Measurements from ENCODE around the gene MORN1.

Gene MORN1

DNA sequence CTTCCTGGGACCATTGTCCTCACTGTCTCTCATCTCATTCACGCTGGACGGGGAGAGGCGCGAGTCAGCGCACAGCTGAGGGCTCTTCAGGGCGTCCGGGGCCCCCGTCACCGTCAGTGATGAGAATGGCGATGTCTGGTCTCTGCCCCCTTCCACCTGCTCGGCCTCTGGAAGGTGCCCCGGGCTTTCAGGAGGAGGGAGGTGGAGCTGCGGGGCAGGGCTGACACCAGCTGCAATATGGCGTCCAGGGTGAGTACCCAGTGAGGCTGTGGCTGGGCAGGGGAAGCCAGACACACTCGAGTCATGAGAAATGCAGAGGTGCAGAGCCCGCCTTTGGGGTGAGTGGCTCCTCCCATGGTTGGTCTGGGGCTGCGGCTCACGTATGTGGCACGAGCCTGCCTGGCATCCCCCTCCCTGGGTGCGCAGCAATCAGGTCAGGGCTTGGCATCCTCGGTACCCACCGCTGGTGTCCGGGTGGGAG, 15.1 kb downstream of the MORN1 start:
- Histone ChIP-seq H3K4me3 (ENCODE audit: insufficient read depth, low read depth, low read length) (no peak overlapping the region), H3K27ac (ENCODE audit: insufficient read depth, low read depth, low read length, poor library complexity, severe bottlenecking) (no peak overlapping the region), H3K9me3 (ENCODE audit: control insufficient read depth, low read length) (no peaks in the 10 kb centered on the region), H3K36me3 (ENCODE audit: control insufficient read depth, insufficient read depth, low read length) (no peaks in the 10 kb centered on the region), H3K27me3 (ENCODE audit: control insufficient read depth, insufficient read depth, low read length, poor library complexity, severe bottlenecking) (no peaks in the 10 kb centered on the region), H3K4me1 (ENCODE audit: control insufficient read depth, insufficient read depth, low read length) (no peaks in the 10 kb centered on the region)
- WGBS, 2 experiments, result 93% methylated on average over 23 of the region's 23 CpGs

DNA sequence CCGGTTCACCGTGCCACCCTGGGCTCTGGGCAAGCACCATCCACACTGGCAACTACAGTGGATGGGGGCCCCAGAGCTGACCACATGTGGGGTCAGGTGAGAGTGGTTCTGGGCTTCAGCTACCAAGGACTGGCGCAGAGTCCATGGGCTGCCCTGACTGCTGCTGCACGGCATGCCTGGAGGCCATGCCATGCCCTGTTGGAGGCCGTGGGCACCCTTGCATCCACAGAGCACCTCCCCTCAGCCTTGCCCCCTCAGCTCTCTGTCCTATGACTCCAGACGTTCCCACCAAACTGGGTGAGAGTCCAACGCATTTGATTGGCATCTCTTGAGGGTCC, 15.5 kb downstream of the MORN1 start:
- Histone ChIP-seq H3K4me1 (ENCODE audit: control insufficient read depth, insufficient read depth, low read length) (no peaks in the 10 kb centered on the region), H3K4me3 (ENCODE audit: insufficient read depth, low read depth, low read length) (no peak overlapping the region), H3K9me3 (ENCODE audit: control insufficient read depth, low read length) (no peaks in the 10 kb centered on the region), H3K27me3 (ENCODE audit: control insufficient read depth, insufficient read depth, low read length, poor library complexity, severe bottlenecking) (no peaks in the 10 kb centered on the region), H3K36me3 (ENCODE audit: control insufficient read depth, insufficient read depth, low read length) (no peaks in the 10 kb centered on the region), H3K27ac (ENCODE audit: insufficient read depth, low read depth, low read length, poor library complexity, severe bottlenecking) (no peak overlapping the region)
- 92 to 94% methylated on average over 7 of the region's 7 CpGs for WGBS, 2 experiments

DNA sequence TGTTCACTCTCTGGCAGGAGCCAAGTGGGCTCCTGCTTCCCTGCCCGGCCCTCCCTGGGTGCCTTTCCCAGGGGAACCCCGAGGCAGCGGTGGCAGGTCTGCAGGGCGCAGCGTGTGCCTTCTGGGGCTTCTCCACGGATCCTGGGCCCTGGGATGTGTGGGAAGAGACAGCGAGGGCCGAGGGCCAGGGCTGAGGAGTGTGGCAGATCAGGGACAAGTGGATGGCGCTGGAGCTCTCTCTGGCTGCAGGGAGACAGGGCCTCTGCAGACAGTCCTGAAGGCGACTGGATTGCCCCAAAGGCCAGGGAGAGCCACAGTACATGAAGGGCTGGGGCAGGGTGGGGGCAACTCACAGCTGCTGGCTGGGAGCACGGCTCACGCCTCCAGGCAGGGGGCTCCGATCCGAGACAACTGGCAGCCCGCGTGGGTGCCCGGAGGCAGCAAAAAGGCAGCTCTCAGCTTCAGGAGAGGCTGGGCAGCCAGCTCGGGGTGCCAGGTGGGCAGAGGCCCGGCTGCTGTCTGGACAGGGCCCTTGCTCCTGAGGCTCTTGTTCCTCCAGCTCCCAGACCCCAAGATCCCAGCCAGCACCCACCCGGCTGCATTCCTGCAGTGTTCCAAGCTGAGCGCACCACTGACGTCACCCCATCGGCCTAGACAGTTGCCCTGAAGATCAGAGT, 16.0 kb downstream of the MORN1 start:
- no peaks in the 10 kb centered on the region for H3K27me3 ChIP-seq (ENCODE audit: control insufficient read depth, insufficient read depth, low read length, poor library complexity, severe bottlenecking)
- no peaks in the 10 kb centered on the region for H3K36me3 ChIP-seq (ENCODE audit: control insufficient read depth, insufficient read depth, low read length)
- 91% methylated on average over 23 of the region's 23 CpGs for WGBS, 2 experiments
- no peaks in the 10 kb centered on the region for H3K9me3 ChIP-seq (ENCODE audit: control insufficient read depth, low read length)
- no peak overlapping the region for H3K27ac ChIP-seq (ENCODE audit: insufficient read depth, low read depth, low read length, poor library complexity, severe bottlenecking)
- H3K4me3 ChIP-seq (ENCODE audit: insufficient read depth, low read depth, low read length), result no peak overlapping the region
- H3K4me1 ChIP-seq (ENCODE audit: control insufficient read depth, insufficient read depth, low read length), result no peaks in the 10 kb centered on the region

DNA sequence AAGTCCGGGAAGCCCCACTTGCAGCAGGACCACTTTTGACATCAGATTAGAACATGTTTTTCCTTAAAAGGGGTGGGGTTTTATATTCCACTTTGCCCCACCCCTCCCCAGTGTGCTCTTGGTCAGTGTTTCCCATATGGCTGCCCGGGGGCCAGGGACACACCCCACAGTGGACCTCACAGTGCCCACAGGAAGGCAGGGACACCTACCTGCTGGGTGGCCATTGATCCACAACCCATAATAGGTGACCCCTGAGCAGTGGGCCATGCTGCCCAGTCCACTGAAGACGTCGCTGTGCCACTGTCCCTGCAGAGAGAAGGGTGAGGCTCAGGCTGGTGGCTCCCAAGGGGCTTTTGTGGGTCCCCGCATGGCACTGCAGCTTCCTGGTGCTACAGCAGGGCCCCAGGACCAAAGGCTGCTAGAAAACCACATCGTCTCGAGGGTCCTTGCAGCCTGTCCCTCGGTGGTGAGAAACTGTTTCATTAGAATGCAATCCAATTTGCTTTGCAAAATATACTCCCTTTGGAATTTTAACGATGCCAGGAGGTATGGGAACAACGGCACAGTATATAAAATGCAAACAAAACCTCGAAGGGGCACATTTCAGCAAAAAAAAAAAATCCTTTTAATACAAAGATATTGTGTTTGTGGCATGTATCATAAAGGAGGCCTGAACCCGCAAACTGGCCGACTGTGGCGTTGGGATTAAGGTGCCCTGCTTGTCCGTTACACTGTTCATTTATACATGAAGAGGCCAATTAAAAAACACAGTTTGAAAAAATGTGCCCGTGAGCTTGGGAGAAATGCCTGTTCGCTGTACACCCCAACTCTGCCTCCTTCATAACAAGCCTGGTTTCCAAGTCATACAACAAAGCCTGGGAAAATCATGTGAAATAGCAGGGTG, 16.9 kb downstream of the MORN1 start:
- no peak overlapping the region for H3K27ac ChIP-seq (ENCODE audit: insufficient read depth, low read depth, low read length, poor library complexity, severe bottlenecking)
- H3K4me3 ChIP-seq (ENCODE audit: insufficient read depth, low read depth, low read length), result no peak overlapping the region
- no peaks in the 10 kb centered on the region for H3K9me3 ChIP-seq (ENCODE audit: control insufficient read depth, low read length)
- no peaks in the 10 kb centered on the region for H3K27me3 ChIP-seq (ENCODE audit: control insufficient read depth, insufficient read depth, low read length, poor library complexity, severe bottlenecking)
- no peaks in the 10 kb centered on the region for H3K4me1 ChIP-seq (ENCODE audit: control insufficient read depth, insufficient read depth, low read length)
- WGBS, 2 experiments, result 91 to 92% methylated on average over 17 of the region's 17 CpGs
- no peaks in the 10 kb centered on the region for H3K36me3 ChIP-seq (ENCODE audit: control insufficient read depth, insufficient read depth, low read length)

DNA sequence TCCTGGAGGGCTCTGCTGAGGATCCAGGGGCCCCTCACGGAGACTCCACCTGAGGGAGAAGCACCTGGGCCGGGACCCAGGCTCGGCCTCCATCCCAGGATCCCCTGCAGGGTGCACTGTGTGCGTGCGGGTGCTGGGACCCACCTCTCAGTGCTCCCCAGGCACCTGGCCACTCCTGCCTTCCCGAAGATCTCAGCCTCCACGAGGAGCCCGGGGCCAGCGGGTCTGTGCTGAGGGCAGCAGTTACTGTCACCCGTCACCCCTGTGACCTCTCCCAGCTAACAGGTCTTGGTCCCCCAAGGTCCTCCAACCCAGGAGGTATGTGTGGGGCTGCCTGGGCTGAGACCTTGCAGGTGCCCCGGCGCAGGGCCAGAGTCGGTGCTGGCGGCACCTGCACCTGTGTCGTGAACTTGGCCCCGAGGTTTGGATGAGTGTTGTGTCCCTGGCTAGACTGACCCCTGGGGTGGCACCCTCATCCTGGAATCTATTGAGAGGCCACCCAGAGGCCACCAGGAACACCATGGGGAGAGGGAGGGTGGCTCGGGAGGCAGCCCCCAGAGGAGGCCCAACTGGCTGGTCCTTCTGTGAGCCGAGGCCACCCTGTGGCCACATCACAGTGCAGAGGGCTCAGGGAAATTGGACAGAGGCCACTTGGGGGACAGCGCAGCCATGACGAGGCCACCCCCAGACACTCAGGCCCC, 17.7 kb downstream of the MORN1 start:
- no peaks in the 10 kb centered on the region for H3K36me3 ChIP-seq (ENCODE audit: control insufficient read depth, insufficient read depth, low read length)
- no peak overlapping the region for H3K4me3 ChIP-seq (ENCODE audit: insufficient read depth, low read depth, low read length)
- no peaks in the 10 kb centered on the region for H3K9me3 ChIP-seq (ENCODE audit: control insufficient read depth, low read length)
- H3K4me1 ChIP-seq (ENCODE audit: control insufficient read depth, insufficient read depth, low read length), result no peaks in the 10 kb centered on the region
- WGBS, 2 experiments, result 94 to 95% methylated on average over 20 of the region's 20 CpGs
- no peak overlapping the region for H3K27ac ChIP-seq (ENCODE audit: insufficient read depth, low read depth, low read length, poor library complexity, severe bottlenecking)
- H3K27me3 ChIP-seq (ENCODE audit: control insufficient read depth, insufficient read depth, low read length, poor library complexity, severe bottlenecking), result no peaks in the 10 kb centered on the region

DNA sequence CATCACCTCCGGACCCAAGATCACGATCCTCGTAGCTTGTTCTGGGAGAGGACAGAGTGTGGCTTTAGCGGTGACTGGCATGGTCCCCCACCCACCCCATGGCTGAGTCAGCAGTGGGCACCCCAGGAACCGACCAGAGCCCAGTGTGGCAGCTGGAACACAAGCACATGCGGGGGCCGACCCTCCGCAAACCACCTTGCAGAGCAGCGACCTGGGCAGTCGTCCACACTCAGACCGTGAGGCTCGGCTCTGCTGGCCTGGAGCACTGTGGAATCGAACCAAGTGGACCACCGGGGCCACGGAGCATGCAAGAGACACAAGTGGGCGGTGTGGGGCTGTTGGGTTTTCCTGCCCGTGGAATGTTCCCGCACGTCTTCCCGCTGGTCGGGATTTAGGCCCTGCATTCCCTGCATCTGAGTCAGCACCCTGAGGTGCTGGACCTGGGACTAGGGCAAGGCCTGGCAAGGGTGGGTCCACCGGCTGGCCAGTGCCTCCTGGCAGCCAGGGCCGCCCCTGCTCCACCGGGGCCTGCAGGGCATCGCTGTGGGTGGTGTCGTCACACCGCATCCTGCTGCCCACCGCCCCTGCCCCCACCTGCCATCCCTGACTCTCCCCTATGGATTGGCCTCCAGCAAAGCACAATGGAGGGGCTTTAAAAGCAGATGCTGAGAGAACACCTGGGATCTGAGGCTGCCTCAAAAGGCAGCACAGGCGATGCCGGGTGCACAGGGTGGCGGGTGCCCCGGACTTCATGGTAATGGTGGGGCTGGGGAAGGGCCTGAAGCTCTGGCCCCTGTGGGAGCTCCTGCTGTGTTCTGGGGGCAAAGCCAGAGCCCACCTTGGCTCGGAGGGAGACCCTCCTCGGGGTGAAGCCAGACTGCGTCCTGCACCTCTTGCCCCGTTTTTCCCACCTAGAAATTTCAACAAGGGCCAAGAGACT, 18.5 kb downstream of the MORN1 start:
- Histone ChIP-seq H3K27me3 (ENCODE audit: control insufficient read depth, insufficient read depth, low read length, poor library complexity, severe bottlenecking) (no peaks in the 10 kb centered on the region), H3K9me3 (ENCODE audit: control insufficient read depth, low read length) (no peaks in the 10 kb centered on the region), H3K27ac (ENCODE audit: insufficient read depth, low read depth, low read length, poor library complexity, severe bottlenecking) (no peak overlapping the region), H3K4me3 (ENCODE audit: insufficient read depth, low read depth, low read length) (no peak overlapping the region), H3K4me1 (ENCODE audit: control insufficient read depth, insufficient read depth, low read length) (no peaks in the 10 kb centered on the region), H3K36me3 (ENCODE audit: control insufficient read depth, insufficient read depth, low read length) (no peaks in the 10 kb centered on the region)
- WGBS, 2 experiments, result 94 to 95% methylated on average over 36 of the region's 36 CpGs

DNA sequence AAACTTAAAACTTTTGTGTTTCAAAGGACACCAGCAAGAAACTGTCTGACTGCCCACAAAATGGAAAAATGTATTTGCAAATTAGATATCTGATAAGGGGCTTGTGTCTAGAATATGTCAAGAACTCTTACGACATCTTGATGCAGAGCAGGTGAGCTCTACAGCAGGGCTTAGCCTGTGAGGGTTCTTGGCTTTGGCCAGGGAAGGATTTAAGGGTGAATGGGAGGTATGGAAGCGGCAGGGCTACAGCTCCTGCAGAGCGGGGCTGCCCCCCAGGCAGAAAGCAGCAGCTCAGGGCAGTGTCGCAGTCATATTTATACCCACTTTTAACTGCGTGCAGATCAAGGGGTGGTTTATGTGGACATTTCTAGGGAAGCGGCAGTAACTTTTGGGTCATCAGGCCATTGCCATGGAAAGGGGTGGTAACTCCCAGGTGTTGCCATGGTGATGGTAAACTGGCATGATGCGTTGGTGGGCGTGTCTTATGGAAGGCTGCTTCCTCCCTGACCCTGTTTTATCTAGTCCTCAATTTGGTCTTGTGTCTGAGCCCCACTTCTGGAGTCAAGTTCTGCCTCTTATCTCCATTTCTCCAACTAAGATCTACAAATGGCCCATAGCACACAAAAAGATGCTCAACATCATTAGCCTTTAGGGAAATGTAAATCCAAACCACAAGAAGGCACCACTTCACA, 23.2 kb downstream of the MORN1 start:
- Histone ChIP-seq H3K9me3 (ENCODE audit: control insufficient read depth, low read length) (no peaks in the 10 kb centered on the region), H3K4me1 (ENCODE audit: control insufficient read depth, insufficient read depth, low read length) (no peaks in the 10 kb centered on the region), H3K27me3 (ENCODE audit: control insufficient read depth, insufficient read depth, low read length, poor library complexity, severe bottlenecking) (no peaks in the 10 kb centered on the region), H3K4me3 (ENCODE audit: insufficient read depth, low read depth, low read length) (no peak overlapping the region), H3K27ac (ENCODE audit: insufficient read depth, low read depth, low read length, poor library complexity, severe bottlenecking) (no peak overlapping the region), H3K36me3 (ENCODE audit: control insufficient read depth, insufficient read depth, low read length) (no peaks in the 10 kb centered on the region)
- WGBS, 2 experiments, result 94 to 97% methylated on average over 8 of the region's 8 CpGs

DNA sequence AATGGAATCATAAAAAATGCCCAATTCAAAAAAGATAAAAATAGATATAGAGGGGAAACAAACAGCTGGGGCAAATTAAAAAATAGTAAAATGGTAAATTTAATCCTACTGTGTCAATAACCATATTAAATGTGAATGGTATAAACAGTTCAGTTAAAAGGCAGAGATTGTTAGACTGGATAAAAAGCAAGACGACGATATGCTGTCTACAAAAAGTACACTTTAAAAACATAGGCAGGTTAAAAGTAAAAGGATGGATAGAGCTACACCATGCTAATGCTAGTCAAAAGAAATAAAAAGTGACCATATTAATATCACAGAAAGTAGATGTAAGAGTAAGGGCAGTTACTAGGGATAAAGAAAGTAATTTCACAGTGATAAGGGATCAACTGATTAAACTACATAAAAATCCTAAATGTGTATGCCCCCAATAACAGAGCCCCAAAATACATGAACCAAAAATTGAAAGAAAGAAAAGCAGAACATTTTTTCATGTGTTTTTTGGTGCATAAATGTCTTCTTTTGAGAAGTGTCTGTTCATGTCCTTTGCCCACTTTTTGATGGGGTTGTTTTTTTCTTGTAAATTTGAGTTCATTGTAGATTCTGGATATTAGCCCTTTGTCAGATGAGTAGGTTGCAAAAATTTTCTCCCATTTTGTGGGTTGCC, 27.4 kb downstream of the MORN1 start:
- Histone ChIP-seq H3K4me3 (ENCODE audit: insufficient read depth, low read depth, low read length) (no peak overlapping the region), H3K27me3 (ENCODE audit: control insufficient read depth, insufficient read depth, low read length, poor library complexity, severe bottlenecking) (no peaks in the 10 kb centered on the region), H3K27ac (ENCODE audit: insufficient read depth, low read depth, low read length, poor library complexity, severe bottlenecking) (no peak overlapping the region), H3K4me1 (ENCODE audit: control insufficient read depth, insufficient read depth, low read length) (no peaks in the 10 kb centered on the region), H3K36me3 (ENCODE audit: control insufficient read depth, insufficient read depth, low read length) (no peaks in the 10 kb centered on the region), H3K9me3 (ENCODE audit: control insufficient read depth, low read length) (no peaks in the 10 kb centered on the region)
- 95 to 98% methylated on average over 2 of the region's 2 CpGs for WGBS, 2 experiments
